Left colon (tissue), 2 donors: Measurements from ENCODE around the gene MTHFSD. TPM values are rescaled to one million over a fixed set of nuclear protein-coding genes. Genes with fewer than 3 reads are reported as not detected.

ENCODE experiments used
- ATAC-seq: fragments of 200-7000 bp; cut with Tn5 transposase; one replicate; pipeline ENCODE4 v1.9.1; 2020; ENCODE audit warnings: mild to moderate bottlenecking, moderate library complexity
- DNase-seq, 2 donors: peaks; one replicate each; pipeline ENCODE4 v3.0.0-alpha.2; 2020
- intact Hi-C, 2 donors: fragments of 100-400 bp; cut with DNase I in 1 of 2; cut with micrococcal nuclease in 1 of 2; formaldehyde crosslinking; loops; one replicate each; pipeline versions ENCODE4 v1.11.2 to v1.14.0; 2022; cut with DNase I, micrococcal nuclease
- total RNA-seq, 2 donors: library from RNA; stranded (reverse); fragmentation: NEBNext Ultra II Directional; extraction: Animal tissue kit (Norgen Biotek cat#: 25700); gene quantifications; one replicate each; pipeline ENCODE4 v1.2.1, GENCODE V29; 2021
- donor health status: DM: no; HTN: no; CAD: no.
- donor health status: DM: yes; HTN: yes; CAD: no.

MTHFSD gene
- total RNA-seq, 2 donors from 2014 or later, result 18.6 to 23.3 TPM

DNA sequence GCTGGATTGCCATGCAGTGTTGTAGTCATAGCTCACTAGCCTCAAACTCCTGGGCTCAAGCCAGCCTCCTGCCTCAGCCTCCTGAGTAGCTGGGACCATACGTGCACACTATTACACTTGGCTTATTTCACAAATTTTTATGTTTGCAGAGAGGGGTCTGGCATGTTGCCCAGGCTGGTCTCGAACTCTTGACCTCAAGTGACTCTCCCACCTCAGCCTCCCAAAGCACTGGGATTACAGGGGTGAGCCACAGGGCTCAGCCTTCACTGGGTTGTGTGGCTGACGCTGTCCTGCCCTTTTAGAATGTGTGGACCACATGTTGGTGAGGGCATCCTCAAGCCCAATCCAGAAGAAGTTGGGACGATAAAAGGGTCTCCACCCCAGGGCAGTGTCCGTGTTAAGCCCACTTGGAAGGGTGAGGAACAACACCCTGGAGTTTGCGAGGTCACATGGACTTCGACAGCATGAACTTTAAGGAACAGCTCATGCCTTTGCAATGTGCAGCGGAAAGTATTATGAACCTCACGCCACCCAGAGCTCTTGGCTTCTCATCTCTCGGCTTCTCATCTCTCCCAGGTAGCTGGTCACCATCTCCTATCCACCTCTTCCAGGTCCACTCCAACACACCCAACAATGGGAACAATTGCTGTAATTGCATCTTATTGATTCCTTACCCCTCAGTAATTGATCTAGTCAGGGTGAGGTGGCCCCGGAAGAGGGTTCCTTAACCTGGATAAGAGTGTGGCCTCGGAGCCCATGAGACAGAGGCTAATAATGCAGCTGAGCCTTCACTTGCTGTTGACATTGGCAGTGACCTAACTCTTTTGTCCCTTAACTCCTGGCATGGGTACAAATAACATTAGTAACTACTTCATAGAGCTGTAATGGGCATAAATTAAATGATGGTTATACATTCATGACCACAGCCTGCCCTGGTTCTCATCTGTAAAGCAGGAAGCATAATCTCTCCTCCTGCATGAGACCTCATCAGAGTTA is 30.0 kb upstream of the MTHFSD start:
- no peak for ATAC-seq
- intact Hi-C loops, result no loop called here
- DNase-seq, result no peak

DNA sequence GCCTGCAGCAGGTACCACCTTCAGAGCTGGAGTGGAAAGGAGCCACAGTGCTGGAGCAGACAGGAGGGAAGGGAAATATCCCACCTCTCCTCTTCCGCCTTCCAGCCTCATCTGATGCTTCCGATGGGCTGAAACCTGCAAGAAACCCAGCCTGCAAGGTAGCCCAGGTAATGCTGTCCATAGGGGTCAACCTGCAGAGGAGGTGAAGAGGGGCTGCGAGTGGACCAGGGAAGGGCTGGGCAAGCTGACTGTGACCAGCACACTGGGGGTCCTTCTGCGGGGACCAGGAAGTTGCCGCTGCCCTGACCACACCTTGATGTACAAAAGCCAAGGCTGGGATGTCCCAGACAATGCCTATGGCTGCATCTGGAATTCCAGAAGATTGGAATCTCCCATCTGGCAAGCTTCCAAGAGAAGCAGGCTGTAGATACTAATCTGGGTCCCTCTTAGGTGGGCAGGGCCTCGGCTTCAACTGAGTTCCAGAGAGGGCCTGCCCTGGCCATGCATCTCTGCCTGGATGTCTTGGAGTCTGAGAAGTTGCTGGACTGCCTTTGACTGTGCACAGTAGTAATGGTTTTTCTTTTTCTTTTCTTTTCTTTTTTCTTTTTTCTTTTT is 29.1 kb upstream of the MTHFSD start:
- DNase-seq, result no peak
- intact Hi-C loops, result no loop called here
- no peak for ATAC-seq

DNA sequence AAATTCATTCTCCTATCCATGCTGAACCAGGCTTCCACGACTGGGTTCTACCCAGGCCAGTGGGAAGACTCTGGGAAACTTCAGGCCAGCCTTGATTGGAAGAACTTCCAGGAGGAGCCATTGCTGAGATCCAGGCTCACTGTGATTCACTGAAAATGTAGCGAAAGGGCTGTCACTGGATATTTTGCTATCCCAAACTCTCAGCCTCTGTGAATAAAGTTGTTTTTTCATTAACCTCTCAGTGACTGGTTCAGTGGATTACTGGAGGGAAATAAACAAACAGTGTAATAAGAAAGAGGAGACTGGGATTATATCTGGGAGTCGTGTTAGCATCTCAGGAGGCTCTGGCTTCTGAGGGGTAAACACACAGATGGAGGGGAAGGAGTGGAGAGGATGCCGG is 26.4 kb upstream of the MTHFSD start:
- intact Hi-C loops, result no loop called here
- no peak for ATAC-seq
- DNase-seq, result no peak

DNA sequence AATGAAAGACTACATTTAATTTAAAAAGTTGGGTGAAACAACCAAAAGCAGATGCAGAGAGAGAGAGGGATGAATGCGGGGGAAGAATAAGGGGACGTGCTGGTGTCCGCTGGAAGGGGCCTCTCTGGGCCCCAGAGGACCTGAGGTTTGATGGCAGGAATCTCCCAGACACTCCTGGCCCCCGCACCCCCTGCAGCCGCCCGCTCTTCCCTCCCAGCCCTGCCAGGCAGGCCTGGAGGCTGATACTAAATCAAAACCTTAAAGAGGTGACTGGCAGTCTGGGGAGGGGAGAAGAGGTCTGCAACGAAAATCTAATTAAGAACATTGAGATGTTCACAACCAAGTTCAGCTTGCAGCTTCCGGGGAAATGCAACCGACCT is 25.7 kb upstream of the MTHFSD start:
- intact Hi-C loops, result no loop called here
- ATAC-seq (no peak), DNase-seq (no peak)

DNA sequence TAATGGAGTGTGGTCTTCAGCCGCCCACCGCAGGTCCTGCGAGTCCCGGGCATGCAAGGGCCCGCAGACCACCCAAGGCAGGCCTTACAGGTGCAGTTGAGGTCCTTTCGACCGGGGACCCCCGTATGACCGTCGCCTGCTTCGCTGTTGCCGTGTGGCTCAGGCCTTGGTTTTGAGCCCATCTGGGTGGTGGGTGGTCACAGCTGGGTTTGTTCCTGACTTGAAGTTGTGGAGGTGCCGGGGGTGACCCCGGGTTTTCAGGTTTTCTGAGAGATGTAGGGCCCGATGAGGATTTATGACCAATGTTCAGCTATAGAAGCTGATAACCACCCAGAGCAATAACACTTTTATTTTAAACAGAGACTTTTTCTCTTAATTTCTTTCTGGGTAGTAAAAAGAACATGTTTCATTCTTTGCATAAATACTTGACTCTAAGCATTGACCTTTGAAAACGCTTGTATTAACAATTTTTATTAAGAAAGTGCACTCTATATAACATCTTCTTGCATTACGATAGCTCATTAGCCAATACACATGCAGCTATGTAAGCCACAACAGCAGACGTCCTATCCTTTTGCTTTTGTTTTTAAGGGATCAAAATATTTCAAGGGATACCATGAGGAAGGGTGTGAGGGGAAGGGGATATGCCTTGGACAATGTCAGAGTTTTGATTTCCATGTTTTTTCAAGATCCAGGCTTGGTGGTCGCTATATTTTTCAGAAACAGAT is 25.2 kb upstream of the MTHFSD start:
- intact Hi-C loops, result no loop called here
- DNase-seq, result no peak
- ATAC-seq, result no peak

DNA sequence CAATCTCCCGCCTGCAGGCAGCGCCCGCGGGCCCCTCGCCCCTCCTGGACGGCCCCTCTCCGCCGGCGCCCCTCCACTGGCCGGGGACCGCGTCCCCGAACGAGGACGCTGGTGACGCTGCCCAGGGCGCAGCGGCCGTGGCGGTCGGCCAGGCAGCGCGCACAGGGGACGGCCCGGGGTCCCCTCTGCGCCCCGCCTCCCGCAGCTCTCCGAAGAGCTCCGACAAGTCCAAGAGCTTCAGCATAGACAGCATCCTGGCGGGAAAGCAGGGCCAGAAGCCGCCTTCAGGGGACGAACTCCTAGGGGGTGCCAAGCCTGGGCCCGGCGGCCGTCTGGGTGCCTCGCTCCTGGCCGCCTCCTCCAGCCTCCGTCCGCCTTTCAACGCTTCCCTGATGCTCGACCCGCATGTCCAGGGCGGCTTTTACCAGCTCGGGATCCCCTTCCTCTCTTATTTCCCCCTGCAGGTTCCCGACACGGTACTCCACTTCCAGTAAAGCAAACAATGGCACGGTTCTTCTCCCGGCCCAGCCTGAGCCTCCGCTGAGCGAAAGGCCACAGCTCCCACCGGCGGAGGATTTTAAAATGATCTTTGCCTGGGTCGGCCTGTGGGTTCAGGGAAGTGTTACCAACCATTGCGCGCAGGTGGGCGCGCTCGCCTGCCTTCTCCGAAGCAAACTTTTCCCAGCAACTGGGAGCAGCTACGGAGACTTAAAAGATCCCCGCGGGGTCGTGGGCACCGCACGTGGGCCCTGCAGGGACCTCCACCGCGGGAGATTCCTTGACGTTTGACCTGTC is 24.4 kb upstream of the MTHFSD start:
- intact Hi-C loops, result loop anchor here (10.0 kb wide), 2 partner anchors 175 to 695 kb away; no protein-coding TSS in a partner anchor
- DNase-seq, result no peak
- ATAC-seq, result no peak

DNA sequence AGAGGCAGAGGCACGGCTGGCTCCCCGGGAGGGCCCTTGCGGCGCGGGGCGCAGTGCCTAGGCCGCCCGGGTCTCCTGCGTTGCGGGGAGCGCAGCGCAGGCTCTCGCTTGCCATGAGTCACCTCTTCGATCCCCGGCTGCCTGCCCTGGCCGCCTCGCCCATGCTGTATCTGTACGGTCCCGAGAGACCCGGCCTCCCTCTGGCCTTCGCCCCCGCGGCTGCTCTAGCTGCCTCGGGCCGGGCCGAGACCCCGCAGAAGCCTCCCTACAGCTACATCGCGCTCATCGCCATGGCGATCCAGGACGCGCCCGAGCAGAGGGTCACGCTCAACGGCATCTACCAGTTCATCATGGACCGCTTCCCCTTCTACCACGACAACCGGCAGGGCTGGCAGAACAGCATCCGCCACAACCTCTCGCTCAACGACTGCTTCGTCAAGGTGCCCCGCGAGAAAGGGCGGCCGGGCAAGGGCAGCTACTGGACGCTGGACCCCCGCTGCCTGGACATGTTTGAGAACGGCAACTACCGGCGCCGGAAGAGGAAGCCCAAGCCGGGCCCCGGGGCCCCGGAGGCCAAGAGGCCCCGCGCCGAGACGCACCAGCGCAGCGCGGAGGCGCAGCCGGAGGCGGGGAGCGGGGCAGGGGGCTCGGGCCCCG is 23.7 kb upstream of the MTHFSD start:
- intact Hi-C loops, result loop anchor here (10.0 kb wide), 2 partner anchors 176 to 696 kb away; no protein-coding TSS in a partner anchor
- DNase-seq, result no peak
- ATAC-seq, result no peak

DNA sequence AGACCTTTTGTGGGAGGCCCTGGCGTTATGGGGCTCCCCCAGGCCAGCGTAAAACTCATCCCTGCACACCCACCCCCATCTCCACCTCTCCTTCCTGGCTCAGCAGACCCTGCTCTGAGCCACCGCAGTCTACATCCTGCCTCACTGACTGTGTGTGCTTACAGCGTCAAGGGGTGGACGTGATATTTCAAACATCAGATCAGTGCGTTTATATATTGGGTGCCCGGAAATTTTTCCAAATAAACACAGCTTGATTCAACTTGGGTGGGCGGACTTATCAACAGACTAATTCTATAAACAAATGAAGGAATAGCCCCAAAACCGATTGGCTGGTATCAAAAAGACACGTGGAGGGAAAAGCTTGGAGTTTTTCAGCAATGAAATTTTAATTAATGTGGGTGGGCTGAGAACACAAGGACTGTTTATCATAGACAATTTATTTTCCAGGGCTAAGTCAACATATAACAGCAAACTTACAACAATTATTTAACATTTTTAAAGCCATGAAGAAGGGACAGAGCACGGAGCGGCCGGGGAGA is 23.1 kb upstream of the MTHFSD start, which contains the start of gene FOXL1:
Gene FOXL1 (plus strand): TSS at position 489 of the 539 bp plus-strand sequence. CDS start 175 bp downstream, outside the sequence.
- DNase-seq (no peak), ATAC-seq (no peak)
- intact Hi-C loops, result loop anchor here (10.0 kb wide), 2 partner anchors 177 to 697 kb away; no protein-coding TSS in a partner anchor

DNA sequence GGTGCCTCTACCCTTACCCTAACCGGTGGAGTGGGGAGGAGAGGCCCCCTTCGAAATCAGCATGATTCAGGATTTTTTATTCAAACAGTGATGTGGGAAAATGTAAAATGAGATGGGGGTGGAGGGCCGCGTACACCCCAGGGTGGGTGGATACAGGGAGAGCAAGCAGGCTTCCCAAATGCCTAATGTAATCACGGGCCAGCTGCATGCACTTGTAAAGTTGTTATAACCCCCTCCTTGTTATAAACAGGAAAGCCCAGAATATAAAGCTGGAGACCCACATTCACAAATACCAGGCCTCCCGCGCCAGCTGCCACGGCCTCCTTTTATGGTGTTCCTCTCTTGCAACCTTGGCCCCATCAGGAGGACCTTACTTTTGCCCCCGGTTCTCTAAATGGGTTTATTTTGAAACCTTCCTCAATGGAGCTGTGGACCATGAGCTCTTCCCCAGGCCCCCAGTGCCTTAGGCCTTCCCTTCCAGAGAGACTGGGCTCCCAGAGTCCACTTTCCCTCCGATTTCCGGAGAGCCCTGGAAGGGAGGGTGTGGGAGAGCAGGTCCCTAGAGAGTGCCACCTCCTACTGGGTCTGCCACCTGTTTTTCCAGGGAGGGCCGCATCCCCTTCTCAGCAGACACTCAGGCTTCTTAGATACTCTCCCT is 22.4 kb upstream of the MTHFSD start:
- ATAC-seq, result no peak
- no peak for DNase-seq
- intact Hi-C loops, result loop anchor here (10.0 kb wide), 2 partner anchors 177 to 697 kb away; no protein-coding TSS in a partner anchor

DNA sequence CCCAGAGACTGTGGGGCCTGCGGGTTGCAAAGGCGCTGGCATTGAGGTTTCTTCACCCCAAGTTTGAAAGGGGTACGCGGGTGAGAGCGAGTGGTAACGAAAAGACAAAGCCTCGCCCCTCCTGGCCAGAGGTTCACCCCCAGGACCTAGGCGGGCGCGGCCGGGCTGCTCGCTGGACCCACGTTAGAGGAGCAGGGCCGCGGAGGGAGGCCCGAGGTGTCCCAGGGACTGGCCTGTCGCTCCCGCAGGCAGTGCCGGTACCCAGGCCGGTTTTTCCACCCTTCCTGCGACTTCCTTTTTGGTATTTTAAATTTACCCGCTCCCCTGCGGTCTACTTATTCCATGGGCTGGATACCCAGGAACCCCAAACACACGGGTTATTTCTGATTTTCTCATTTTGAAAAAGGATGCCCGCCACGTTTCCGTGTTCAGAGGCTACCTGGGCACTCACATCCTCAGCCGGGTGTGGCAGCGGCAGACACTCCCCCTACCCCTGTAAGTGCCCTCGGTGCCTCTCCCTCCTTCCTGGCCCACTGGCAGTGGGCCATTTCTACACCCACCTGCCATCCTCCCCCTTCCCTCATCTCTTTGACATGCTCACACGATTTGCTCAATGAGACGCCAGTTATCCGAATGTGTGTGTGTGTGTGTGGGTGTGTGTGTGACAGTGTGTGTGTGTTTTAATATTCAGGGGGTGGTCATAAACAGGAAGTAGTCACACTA is 21.7 kb upstream of the MTHFSD start:
- ATAC-seq, result no peak

DNA sequence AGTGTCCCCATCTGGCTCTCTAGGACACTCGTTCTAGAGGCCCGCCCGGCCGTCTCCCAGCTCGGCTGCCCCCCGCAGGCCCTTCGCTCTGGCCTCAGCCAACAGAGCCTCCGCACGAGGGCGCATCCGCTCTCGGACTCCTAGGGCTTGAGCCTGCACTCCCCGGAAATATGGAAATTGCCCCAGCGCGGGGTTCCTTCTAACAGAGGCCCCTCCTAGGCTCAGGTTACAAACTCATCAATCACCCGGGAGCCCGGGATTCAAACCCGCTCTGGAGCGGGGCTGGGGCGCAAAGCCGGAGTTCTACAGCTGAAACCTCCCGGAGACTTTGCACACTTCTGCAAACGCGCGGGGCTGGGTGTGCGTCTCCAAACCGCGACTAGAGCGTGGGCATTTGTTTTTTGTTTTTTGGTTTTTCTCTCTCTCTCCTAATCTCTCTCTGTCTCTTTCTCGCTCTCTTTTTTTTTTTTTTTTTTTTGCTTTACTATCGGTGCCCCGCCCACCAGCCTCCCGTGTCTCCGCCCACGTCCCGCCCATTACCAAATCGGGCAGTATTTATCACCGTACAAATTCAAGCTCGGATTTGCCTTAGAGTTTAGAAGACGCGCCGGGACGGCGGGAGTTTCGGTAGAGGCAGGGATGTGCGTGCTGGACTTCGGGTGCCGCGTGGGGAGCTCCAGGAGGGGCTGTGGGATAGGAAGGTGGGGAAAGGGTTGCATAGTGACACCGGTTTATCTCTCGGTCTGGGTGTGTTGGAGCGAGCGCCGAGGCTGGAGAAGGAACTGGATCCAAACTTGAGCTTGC is 20.9 kb upstream of the MTHFSD start:
- DNase-seq (peak; percentile 47 to 76), ATAC-seq (peak; percentile 84)
- intact Hi-C loops, result loop anchor here (10.0 kb wide), 2 partner anchors 179 to 699 kb away; no protein-coding TSS in a partner anchor

More for the DNA sequence above, 21.7 kb upstream of the MTHFSD start:
- intact Hi-C loops, result loop anchor here (10.0 kb wide), 2 partner anchors 178 to 698 kb away; no protein-coding TSS in a partner anchor
- DNase-seq, result no peak

DNA sequence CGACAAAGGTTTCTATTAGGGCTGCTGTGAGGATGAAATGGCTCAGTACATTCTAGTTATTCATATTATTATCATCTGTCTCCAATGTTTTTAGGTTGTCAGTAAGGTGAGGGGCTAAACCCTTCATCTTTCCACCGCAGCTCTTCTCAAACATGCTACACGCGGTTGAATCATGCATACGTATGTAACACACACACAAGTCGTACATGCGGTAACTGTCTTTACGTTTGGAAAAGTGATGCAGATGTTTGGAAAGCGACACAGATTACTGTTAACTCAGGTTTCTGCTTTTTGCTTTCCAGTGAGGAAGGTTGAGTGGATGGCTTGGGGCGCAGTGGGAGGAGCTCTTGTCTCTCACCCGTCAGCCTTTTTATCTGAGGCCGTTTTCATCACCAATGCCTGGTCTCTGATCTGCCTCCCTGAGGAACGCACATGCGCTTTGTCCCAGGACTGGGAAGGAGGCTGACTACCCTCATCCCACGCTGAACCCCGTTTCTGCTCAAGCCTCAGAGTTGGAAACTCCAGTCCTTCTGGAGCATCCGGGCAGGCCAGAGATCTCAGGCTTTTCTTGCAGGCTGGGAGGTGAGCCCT is 20.2 kb upstream of the MTHFSD start:
- DNase-seq, result no peak
- peak; percentile 7 for ATAC-seq
- intact Hi-C loops, result loop anchor here (10.0 kb wide), 2 partner anchors 180 to 700 kb away; no protein-coding TSS in a partner anchor

DNA sequence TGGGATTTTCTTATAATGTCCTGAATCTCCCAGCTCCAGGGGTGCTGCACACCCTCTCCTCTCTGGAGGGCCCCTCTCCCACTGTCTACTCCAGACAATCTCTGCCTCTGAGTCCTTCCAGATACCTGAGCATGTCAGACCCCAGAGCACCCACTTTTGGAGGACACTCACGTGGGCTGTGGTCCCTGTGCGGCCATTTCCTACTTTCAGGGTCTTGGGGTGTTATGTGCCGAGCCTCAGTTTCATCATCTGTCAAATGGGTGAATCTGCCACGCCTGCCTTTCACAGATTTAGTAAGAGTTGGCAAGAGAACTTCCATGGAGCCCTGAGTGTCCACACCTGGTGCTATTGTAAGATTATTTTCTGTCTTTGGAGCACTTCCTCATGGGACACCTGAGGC is 19.6 kb upstream of the MTHFSD start:
- DNase-seq, result no peak
- ATAC-seq, result peak; percentile 63
- intact Hi-C loops, result loop anchor here (10.0 kb wide), 2 partner anchors 180 to 700 kb away; no protein-coding TSS in a partner anchor

DNA sequence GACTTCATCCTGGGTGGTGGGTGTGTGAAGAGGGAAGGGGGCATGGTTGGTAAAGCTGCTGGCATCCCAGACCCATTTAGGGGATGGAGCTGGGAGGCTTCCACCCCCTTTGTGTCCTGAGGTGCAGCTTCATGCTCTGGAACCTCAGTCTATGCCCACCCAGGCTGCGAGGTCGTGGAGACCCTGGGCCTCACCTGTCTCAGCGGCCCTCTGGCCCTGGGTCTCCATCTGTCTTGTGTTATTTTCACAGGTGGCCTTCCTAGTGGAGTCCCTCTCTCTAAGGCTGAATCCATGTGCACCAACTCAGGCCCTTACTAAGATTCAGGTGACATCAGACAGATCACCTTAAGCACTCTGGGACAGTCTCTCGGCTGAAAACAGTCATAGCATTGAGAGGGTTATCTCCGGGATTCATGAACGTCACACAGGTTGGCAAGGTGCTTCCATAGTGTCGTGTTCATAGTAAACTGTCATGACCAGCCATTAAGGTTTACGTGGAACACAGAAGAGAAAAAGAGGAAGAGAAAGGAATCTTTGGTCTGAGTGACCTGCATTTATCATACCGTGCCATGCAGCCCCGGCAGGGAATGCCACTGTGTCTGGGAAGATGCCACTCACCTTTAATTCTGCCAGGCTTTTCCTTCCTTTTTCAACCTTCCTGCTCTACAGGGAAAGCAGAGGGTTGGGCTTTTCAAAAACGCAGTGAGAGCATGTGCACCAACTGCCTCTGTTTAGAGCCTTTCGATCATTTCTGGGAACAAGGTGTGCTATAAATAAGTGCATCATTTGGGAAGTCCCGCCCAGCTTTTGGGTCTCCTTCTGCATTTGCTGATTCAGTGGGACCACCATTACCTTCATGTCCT is 18.8 kb upstream of the MTHFSD start:
- ATAC-seq (no peak), DNase-seq (no peak)
- intact Hi-C loops, result loop anchor here (10.0 kb wide), 2 partner anchors 181 to 701 kb away; no protein-coding TSS in a partner anchor
